ENCODE results near the gene MYH7B. TPM values are rescaled to one million over a fixed set of nuclear protein-coding genes. Genes with fewer than 3 reads are reported as not detected.

The MYH7B gene
- total and polyA plus RNA-seq, 4 donors: 0.21 to 0.89 (median 0.59) TPM

DNA sequence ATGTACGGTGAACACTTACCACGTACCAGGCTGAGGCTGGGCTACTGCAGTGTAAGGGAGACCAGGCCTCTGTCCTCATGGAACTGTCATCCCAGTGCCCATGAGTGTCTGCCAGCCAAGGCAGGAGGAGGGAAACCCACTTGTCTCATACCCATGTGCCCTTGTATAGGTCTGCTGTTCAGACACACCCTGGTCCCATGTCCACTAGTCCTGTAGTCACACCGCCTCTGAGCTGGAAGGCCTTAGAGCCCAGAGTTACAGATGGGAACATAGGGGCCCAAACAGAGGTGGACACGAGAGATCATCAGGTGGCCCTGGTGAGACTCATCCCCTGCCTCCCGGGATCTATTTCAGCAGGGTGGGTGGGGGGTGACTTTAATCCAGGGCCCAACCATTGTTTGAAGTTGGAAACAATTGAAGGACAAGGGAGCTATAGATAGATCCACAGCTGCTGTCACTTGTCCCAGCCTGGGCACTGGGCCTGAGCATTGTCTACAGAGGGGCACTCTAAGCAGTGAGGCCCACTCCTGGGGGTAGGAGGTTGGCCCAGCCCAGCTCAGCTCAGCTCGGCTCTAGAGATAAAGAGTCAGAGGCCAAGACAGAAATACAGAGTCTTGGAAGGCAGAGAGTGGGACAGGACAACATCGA is 14.6 kb downstream of the MYH7B start:
- DNase-seq (no peak), ATAC-seq (ENCODE audit: insufficient read depth, low FRiP score) (no peak)
- peaks cover 0 to 24% (median 0%) of the 10 kb centered on the region in 5 donors for H3K4me1 ChIP-seq (ENCODE audit: control insufficient read depth in 5 of 5, insufficient read depth in 5 of 5, low read length in 5 of 5)
- TF ChIP-seq, protein P1, sequence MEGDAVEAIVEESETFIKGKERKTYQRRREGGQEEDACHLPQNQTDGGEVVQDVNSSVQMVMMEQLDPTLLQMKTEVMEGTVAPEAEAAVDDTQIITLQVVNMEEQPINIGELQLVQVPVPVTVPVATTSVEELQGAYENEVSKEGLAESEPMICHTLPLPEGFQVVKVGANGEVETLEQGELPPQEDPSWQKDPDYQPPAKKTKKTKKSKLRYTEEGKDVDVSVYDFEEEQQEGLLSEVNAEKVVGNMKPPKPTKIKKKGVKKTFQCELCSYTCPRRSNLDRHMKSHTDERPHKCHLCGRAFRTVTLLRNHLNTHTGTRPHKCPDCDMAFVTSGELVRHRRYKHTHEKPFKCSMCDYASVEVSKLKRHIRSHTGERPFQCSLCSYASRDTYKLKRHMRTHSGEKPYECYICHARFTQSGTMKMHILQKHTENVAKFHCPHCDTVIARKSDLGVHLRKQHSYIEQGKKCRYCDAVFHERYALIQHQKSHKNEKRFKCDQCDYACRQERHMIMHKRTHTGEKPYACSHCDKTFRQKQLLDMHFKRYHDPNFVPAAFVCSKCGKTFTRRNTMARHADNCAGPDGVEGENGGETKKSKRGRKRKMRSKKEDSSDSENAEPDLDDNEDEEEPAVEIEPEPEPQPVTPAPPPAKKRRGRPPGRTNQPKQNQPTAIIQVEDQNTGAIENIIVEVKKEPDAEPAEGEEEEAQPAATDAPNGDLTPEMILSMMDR (IDR thresholded peaks at IDR 0.05; ENCODE audit: control extremely low read depth, extremely low read depth): no peak
- H3K27me3 ChIP-seq (ENCODE audit: control insufficient read depth in 3 of 3, insufficient read depth in 3 of 3, low read length in 2 of 3): no peaks in the 10 kb centered on the region
- no peaks in the 10 kb centered on the region for H3K36me3 ChIP-seq (ENCODE audit: control insufficient read depth in 4 of 4, insufficient read depth in 4 of 4, low read length in 4 of 4)
- no peak overlapping the region for H3K27ac ChIP-seq (ENCODE audit: low read depth in 1 of 2, low read length in 1 of 2)
- H3K4me3 ChIP-seq: no peak overlapping the region
- H3K9me3 ChIP-seq (ENCODE audit: control insufficient read depth in 4 of 4, insufficient read depth in 3 of 4, low read length in 3 of 4): no peaks in the 10 kb centered on the region
- WGBS, 2 donors: 89 to 92% methylated on average over 7 of the region's 7 CpGs
- H3K9ac ChIP-seq (ENCODE audit: insufficient read depth in 1 of 2, low read length in 2 of 2): no peak overlapping the region

DNA sequence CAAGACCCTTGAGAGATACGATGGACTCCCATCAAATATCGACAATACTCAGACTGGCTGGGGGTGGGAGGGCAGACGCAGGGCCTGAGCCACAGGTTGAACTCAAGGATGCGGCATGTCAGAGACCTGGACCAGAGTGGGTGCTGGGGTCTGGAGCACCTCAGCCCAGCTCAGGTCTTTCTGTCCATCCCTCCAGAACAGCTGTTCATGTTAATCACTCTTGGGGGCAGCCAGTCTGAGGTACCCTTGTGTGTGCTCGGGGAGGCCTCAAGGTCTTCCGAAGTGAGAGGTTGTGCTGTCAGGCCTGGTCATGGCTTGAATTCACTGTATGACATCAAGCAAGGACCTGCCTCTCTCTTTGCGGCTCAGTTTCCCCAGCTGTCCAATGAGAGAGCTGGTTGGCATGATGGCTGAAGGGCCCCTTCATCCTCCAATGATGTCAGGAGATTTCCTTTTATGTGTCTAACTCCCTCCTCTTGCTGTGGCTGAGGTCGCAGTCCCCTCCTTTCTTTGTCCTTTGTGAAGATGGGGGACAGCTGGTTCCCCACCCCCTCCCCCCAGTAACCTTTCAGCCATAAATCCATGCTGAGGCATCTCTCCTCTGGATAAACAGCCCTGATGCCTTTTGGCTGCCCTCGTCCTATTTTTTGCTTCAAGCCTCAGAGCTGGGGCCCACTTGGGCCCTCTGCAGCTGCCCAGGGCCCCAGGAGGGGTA is 15.3 kb downstream of the MYH7B start:
- Histone ChIP-seq H3K9me3 (ENCODE audit: control insufficient read depth in 4 of 4, insufficient read depth in 3 of 4, low read length in 3 of 4) (no peaks in the 10 kb centered on the region), H3K9ac (ENCODE audit: insufficient read depth in 1 of 2, low read length in 2 of 2) (no peak overlapping the region), H3K4me1 (ENCODE audit: control insufficient read depth in 5 of 5, insufficient read depth in 5 of 5, low read length in 5 of 5) (peaks cover 0 to 24% (median 0%) of the 10 kb centered on the region in 5 donors), H3K27me3 (ENCODE audit: control insufficient read depth in 3 of 3, insufficient read depth in 3 of 3, low read length in 2 of 3) (peaks cover 0 to 1% (median 0%) of the 10 kb centered on the region in 3 donors), H3K4me3 (no peak overlapping the region), H3K36me3 (ENCODE audit: control insufficient read depth in 4 of 4, insufficient read depth in 4 of 4, low read length in 4 of 4) (no peaks in the 10 kb centered on the region), H3K27ac (ENCODE audit: low read depth in 1 of 2, low read length in 1 of 2) (no peak overlapping the region)
- DNase-seq: peak in 2 of 3 donors; percentile 18 to 20
- WGBS, 2 donors: 93 to 96% methylated on average over 9 of the region's 9 CpGs
- TF ChIP-seq, protein P1 (IDR thresholded peaks at IDR 0.05; ENCODE audit: control extremely low read depth, extremely low read depth): no peak
- no peak for ATAC-seq (ENCODE audit: insufficient read depth, low FRiP score)

DNA sequence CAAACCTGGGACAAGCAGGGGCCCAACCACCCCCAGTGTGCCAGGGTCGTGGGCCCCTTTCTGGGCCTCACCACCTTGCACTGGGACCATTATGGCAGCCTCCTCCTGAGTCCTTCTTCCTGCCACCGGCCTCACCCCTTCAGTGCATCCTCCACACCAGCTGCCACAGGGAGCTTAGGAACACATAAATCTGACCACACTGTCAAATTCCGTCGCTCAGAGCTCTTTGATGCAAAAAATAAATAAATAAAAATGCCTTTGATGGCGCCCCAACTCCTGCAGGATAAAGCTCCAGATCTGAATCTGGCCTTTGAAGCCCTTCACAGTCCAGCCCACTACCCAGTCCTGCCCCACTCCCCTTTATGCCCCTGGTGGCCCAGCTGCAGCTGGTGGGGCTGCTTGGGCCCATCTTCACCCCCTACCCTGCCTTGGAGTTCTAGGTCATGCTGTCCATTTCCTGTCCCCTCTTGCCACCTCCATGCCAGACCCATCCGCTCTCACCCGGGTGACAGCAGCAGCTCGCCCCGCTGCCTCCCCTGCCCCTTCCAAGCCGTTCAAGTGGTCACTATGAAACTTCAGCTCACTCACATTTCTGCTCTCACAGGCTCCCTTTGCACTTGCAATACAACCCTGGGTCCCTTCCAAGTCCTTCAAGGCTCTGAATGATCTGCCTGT is 16.0 kb downstream of the MYH7B start:
- H3K4me1 ChIP-seq (ENCODE audit: control insufficient read depth in 5 of 5, insufficient read depth in 5 of 5, low read length in 5 of 5): peaks cover 0 to 24% (median 0%) of the 10 kb centered on the region in 5 donors
- H3K27ac ChIP-seq (ENCODE audit: low read depth in 1 of 2, low read length in 1 of 2): no peak overlapping the region
- DNase-seq (peak; percentile 52 to 56 (median 54)), ATAC-seq (ENCODE audit: insufficient read depth, low FRiP score) (no peak)
- no peak overlapping the region for H3K9ac ChIP-seq (ENCODE audit: insufficient read depth in 1 of 2, low read length in 2 of 2)
- no peaks in the 10 kb centered on the region for H3K36me3 ChIP-seq (ENCODE audit: control insufficient read depth in 4 of 4, insufficient read depth in 4 of 4, low read length in 4 of 4)
- WGBS, 2 donors: 81% methylated on average over 10 of the region's 10 CpGs
- TF ChIP-seq, protein P1 (IDR thresholded peaks at IDR 0.05; ENCODE audit: control extremely low read depth, extremely low read depth): no peak
- no peak overlapping the region for H3K4me3 ChIP-seq
- H3K27me3 ChIP-seq (ENCODE audit: control insufficient read depth in 3 of 3, insufficient read depth in 3 of 3, low read length in 2 of 3): peaks cover 0 to 2% (median 0%) of the 10 kb centered on the region in 3 donors
- H3K9me3 ChIP-seq (ENCODE audit: control insufficient read depth in 4 of 4, insufficient read depth in 3 of 4, low read length in 3 of 4): no peaks in the 10 kb centered on the region
